Measurements from ENCODE around the gene JUN.

JUN gene

GRCh38 chr1:58816072-58816746 lies 32.4 kb upstream of the JUN start:
- Histone ChIP-seq H3K36me3 (ENCODE audit: insufficient read depth, low read depth, low read length) (no peaks in the 10 kb centered on the region), H3K9me3 (ENCODE audit: insufficient read depth, low read depth, low read length) (no peaks in the 10 kb centered on the region), H3K27ac (ENCODE audit: low read length) (no peak overlapping the region), H3K27me3 (ENCODE audit: insufficient read depth, low read length) (peaks cover 28% of the 10 kb centered on the region), H3K9ac (ENCODE audit: low read depth, low read length) (peak overlapping the region; percentile 29; the same call in 1 of the 2 replicates), H3K4me1 (ENCODE audit: insufficient read depth, low read length) (peaks cover 6% of the 10 kb centered on the region; the same call in 1 of the 2 replicates), H3K4me3 (ENCODE audit: low read length) (peak overlapping the region; percentile 66)

DNA sequence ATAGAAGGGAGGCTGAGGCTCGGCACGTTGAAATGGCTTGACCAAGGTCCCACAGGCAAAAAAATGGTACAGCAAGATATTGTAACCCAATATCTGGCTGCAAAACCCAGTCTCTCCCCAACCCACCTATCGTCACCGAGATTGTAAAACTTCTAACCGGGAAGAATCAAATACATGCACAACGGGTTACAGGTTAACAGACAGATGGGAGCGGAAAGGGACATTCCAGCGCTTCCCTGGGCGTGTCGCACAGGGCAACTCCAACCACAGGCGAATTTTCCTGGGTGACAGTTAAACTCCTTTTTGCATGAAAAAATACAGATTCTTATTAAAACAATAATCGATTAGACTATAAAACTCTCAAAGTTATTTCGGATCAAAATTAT lies 31.8 kb upstream of the JUN start:
- Histone ChIP-seq H3K4me3 (ENCODE audit: low read length) (peak overlapping the region; percentile 66), H3K27ac (ENCODE audit: low read length) (no peak overlapping the region), H3K4me1 (ENCODE audit: insufficient read depth, low read length) (peaks cover 6% of the 10 kb centered on the region; the same call in 1 of the 2 replicates), H3K9ac (ENCODE audit: low read depth, low read length) (peak overlapping the region; percentile 29; the same call in 1 of the 2 replicates), H3K27me3 (ENCODE audit: insufficient read depth, low read length) (peaks cover 28% of the 10 kb centered on the region), H3K9me3 (ENCODE audit: insufficient read depth, low read depth, low read length) (no peaks in the 10 kb centered on the region), H3K36me3 (ENCODE audit: insufficient read depth, low read depth, low read length) (no peaks in the 10 kb centered on the region)

DNA sequence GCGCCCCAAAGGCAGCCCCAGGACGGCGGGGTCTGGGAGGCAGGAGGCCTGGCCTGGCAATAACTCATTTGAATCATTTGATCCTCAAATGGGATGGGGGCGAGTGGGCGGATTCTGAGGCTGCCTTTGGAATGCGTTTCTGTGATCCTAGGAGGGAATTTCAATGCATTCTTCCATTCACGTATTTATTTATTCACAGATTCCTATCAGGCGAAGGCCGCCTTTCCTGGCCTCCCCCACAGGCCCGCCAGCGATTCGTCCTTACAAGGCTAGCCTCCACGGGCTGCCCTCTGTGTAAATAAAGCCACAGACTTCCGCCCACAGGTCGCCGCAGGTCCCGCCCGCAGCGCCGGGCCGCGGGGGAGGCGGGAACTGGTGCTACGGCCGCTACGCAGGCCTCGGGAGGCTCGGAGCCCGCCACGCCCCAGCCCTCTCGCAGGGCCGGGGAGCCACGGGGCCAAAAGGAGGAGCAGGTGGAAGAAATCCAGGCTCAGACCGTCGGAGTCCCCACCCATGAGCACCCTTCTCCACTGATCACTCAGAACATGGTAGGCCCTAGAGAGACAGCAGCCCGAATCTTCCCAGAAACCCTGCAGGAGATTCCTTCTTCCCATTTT lies 31.3 kb upstream of the JUN start:
- H3K9me3 ChIP-seq (ENCODE audit: insufficient read depth, low read depth, low read length): no peaks in the 10 kb centered on the region
- H3K4me3 ChIP-seq (ENCODE audit: low read length): peak overlapping the region; percentile 66
- H3K4me1 ChIP-seq (ENCODE audit: insufficient read depth, low read length): peaks cover 6% of the 10 kb centered on the region; the same call in 1 of the 2 replicates
- peak overlapping the region; percentile 29; the same call in 1 of the 2 replicates for H3K9ac ChIP-seq (ENCODE audit: low read depth, low read length)
- H3K27me3 ChIP-seq (ENCODE audit: insufficient read depth, low read length): peaks cover 28% of the 10 kb centered on the region
- H3K27ac ChIP-seq (ENCODE audit: low read length): no peak overlapping the region
- H3K36me3 ChIP-seq (ENCODE audit: insufficient read depth, low read depth, low read length): no peaks in the 10 kb centered on the region

GRCh38 chr1:58814251-58815068 lies 30.6 kb upstream of the JUN start:
- peaks cover 6% of the 10 kb centered on the region; the same call in 1 of the 2 replicates for H3K4me1 ChIP-seq (ENCODE audit: insufficient read depth, low read length)
- H3K9me3 ChIP-seq (ENCODE audit: insufficient read depth, low read depth, low read length): no peaks in the 10 kb centered on the region
- H3K27ac ChIP-seq (ENCODE audit: low read length): no peak overlapping the region
- H3K9ac ChIP-seq (ENCODE audit: low read depth, low read length): peak overlapping the region; percentile 29; the same call in 1 of the 2 replicates
- H3K27me3 ChIP-seq (ENCODE audit: insufficient read depth, low read length): peaks cover 28% of the 10 kb centered on the region
- H3K36me3 ChIP-seq (ENCODE audit: insufficient read depth, low read depth, low read length): no peaks in the 10 kb centered on the region
- H3K4me3 ChIP-seq (ENCODE audit: low read length): peak overlapping the region; percentile 66; the same call in 1 of the 2 replicates

DNA sequence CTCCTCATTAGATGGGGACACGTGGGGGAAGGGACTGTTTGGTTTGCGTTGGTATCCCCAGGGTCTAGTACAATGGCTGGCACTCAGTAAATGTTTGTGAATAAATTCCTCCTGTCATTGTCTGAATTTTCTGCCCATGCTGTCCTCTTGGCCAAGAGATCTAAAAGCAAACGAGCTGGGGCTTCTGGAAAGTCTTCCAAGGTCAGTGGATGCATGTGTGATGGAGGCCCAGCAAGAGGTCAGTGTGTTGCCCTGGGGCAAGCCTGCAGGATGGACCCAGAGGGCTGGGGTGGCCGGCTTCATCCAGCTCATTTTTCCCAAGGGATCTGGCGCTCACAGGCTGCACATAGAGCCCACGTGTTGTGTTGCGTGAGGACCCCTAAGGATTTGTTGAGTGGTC lies 30.0 kb upstream of the JUN start:
- Histone ChIP-seq H3K9ac (ENCODE audit: low read depth, low read length) (no peak overlapping the region), H3K9me3 (ENCODE audit: insufficient read depth, low read depth, low read length) (no peaks in the 10 kb centered on the region), H3K27ac (ENCODE audit: low read length) (no peak overlapping the region), H3K36me3 (ENCODE audit: insufficient read depth, low read depth, low read length) (no peaks in the 10 kb centered on the region), H3K27me3 (ENCODE audit: insufficient read depth, low read length) (peaks cover 28% of the 10 kb centered on the region), H3K4me3 (ENCODE audit: low read length) (no peak overlapping the region; the same call in 1 of the 2 replicates), H3K4me1 (ENCODE audit: insufficient read depth, low read length) (peaks cover 6% of the 10 kb centered on the region; the same call in 1 of the 2 replicates)

DNA sequence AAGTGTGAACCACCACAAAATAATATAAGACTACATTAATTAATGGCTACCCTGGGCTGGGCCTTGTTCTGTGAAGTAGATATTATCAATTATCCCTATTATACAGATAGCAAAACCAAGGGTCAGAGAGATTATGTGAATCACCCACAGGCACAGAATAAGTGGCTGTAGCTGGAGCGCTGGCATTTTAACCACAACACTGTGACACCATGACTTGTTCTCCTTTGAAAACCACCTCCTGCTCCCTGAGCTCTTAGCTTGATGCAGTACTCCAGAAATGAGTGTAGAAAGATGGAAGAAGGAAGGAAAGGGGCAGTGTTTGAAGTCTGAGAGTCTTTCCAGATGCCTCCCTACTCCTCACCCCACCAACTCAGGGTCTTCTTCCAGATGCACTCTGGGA lies 29.5 kb upstream of the JUN start:
- H3K9ac ChIP-seq (ENCODE audit: low read depth, low read length): no peak overlapping the region
- H3K4me1 ChIP-seq (ENCODE audit: insufficient read depth, low read length): peaks cover 6% of the 10 kb centered on the region; the same call in 1 of the 2 replicates
- H3K36me3 ChIP-seq (ENCODE audit: insufficient read depth, low read depth, low read length): no peaks in the 10 kb centered on the region
- H3K27ac ChIP-seq (ENCODE audit: low read length): no peak overlapping the region
- H3K27me3 ChIP-seq (ENCODE audit: insufficient read depth, low read length): peaks cover 28% of the 10 kb centered on the region
- no peak overlapping the region for H3K4me3 ChIP-seq (ENCODE audit: low read length)
- H3K9me3 ChIP-seq (ENCODE audit: insufficient read depth, low read depth, low read length): no peaks in the 10 kb centered on the region

- H3K4me1 ChIP-seq (ENCODE audit: insufficient read depth, low read length): peaks cover 6% of the 10 kb centered on the region; the same call in 1 of the 2 replicates
- no peak overlapping the region for H3K4me3 ChIP-seq (ENCODE audit: low read length)
- H3K9me3 ChIP-seq (ENCODE audit: insufficient read depth, low read depth, low read length): no peaks in the 10 kb centered on the region
- H3K27ac ChIP-seq (ENCODE audit: low read length): no peak overlapping the region
- H3K9ac ChIP-seq (ENCODE audit: low read depth, low read length): no peak overlapping the region
- no peaks in the 10 kb centered on the region for H3K36me3 ChIP-seq (ENCODE audit: insufficient read depth, low read depth, low read length)
- H3K27me3 ChIP-seq (ENCODE audit: insufficient read depth, low read length): peaks cover 28% of the 10 kb centered on the region
Measured at GRCh38 chr1:58812926-58813325, 29.1 kb upstream of the JUN start.

GRCh38 chr1:58812468-58812867 lies 28.6 kb upstream of the JUN start:
- no peak overlapping the region for H3K27ac ChIP-seq (ENCODE audit: low read length)

DNA sequence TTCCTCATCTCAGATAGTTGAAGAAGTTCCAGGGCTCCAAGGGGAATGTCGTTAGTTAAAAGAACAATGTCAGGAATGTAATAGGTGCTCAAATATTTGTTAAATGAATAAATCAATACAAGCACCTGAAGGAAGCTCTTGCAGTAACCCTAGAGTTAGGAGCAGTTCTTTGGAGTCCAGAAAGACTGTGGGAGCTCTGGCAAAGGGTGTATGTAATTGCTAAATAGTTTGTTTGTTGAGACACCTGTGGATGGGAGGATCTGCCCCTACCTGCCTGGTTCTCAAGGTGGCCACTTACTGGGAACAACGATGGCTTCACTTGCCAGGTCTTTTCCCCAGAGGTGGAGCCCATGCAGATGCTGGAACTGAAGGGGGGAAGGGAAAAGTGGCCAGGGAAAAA lies 27.5 kb upstream of the JUN start:
- Histone ChIP-seq H3K9ac (ENCODE audit: low read depth, low read length) (no peak overlapping the region), H3K36me3 (ENCODE audit: insufficient read depth, low read depth, low read length) (no peaks in the 10 kb centered on the region), H3K27ac (ENCODE audit: low read length) (no peak overlapping the region), H3K4me3 (ENCODE audit: low read length) (no peak overlapping the region), H3K27me3 (ENCODE audit: insufficient read depth, low read length) (peaks cover 28% of the 10 kb centered on the region), H3K9me3 (ENCODE audit: insufficient read depth, low read depth, low read length) (no peaks in the 10 kb centered on the region), H3K4me1 (ENCODE audit: insufficient read depth, low read length) (peaks cover 6% of the 10 kb centered on the region; the same call in 1 of the 2 replicates)

More at GRCh38 chr1:58812468-58812867, 28.6 kb upstream of the JUN start:
- Histone ChIP-seq H3K9me3 (ENCODE audit: insufficient read depth, low read depth, low read length) (no peaks in the 10 kb centered on the region), H3K9ac (ENCODE audit: low read depth, low read length) (no peak overlapping the region), H3K4me3 (ENCODE audit: low read length) (no peak overlapping the region), H3K4me1 (ENCODE audit: insufficient read depth, low read length) (peaks cover 6% of the 10 kb centered on the region; the same call in 1 of the 2 replicates), H3K27me3 (ENCODE audit: insufficient read depth, low read length) (peaks cover 28% of the 10 kb centered on the region), H3K36me3 (ENCODE audit: insufficient read depth, low read depth, low read length) (no peaks in the 10 kb centered on the region)

- Histone ChIP-seq H3K4me1 (ENCODE audit: insufficient read depth, low read length) (peaks cover 6% of the 10 kb centered on the region; the same call in 1 of the 2 replicates), H3K36me3 (ENCODE audit: insufficient read depth, low read depth, low read length) (no peaks in the 10 kb centered on the region), H3K27me3 (ENCODE audit: insufficient read depth, low read length) (peaks cover 13% of the 10 kb centered on the region), H3K9ac (ENCODE audit: low read depth, low read length) (no peak overlapping the region), H3K9me3 (ENCODE audit: insufficient read depth, low read depth, low read length) (no peaks in the 10 kb centered on the region), H3K27ac (ENCODE audit: low read length) (no peak overlapping the region), H3K4me3 (ENCODE audit: low read length) (no peak overlapping the region)
Measured at GRCh38 chr1:58809325-58810010, 25.6 kb upstream of the JUN start.

DNA sequence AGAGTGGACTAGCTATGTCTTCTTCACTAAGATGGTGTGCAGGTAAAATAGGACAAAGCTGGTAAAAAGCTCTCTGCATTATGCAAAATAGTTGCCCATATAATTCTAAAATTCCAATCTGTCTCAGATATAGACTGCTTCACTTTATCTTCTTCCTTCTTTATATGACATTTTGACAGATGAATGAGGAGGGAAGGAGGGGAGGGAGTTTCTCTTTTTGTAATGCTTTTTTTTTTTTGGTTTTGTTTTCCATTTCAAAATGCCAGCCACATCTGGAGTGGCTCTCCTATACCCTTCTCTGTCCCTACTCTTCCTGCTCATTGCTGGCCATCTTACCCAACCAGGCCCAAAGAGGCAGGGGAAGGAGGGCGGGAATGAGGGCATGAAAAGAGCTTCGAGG lies 24.2 kb upstream of the JUN start:
- Histone ChIP-seq H3K4me1 (ENCODE audit: insufficient read depth, low read length) (no peaks in the 10 kb centered on the region), H3K9ac (ENCODE audit: low read depth, low read length) (no peak overlapping the region), H3K36me3 (ENCODE audit: insufficient read depth, low read depth, low read length) (no peaks in the 10 kb centered on the region), H3K27me3 (ENCODE audit: insufficient read depth, low read length) (no peaks in the 10 kb centered on the region; the same call in 1 of the 2 replicates), H3K27ac (ENCODE audit: low read length) (no peak overlapping the region), H3K9me3 (ENCODE audit: insufficient read depth, low read depth, low read length) (no peaks in the 10 kb centered on the region), H3K4me3 (ENCODE audit: low read length) (no peak overlapping the region)
